ENCODE data around the gene IGSF5. TPM values are rescaled to one million over a fixed set of nuclear protein-coding genes. Genes with fewer than 3 reads are reported as not detected.

Gene IGSF5
- total RNA-seq, 3 donors from 2014 or later: 0.32 to 0.98 (median 0.73) TPM

GRCh38 chr21:39714331-39714730 is 30.7 kb upstream of the IGSF5 start:
- Histone ChIP-seq H3K27ac (no peak overlapping the region), H3K36me3 (no peaks in the 10 kb centered on the region), H3K4me3 (no peak overlapping the region), H3K9me3 (no peaks in the 10 kb centered on the region), H3K4me1 (no peaks in the 10 kb centered on the region), H3K27me3 (peaks cover 0 to 7% of the 10 kb centered on the region in 2 donors)
- intact Hi-C loops (cut with DNase I; ENCODE audit: low total_unique reads): loop anchor here (10.0 kb wide), 1 partner anchor 190 kb away; no protein-coding TSS in a partner anchor
- TF ChIP-seq POLR2A (IDR thresholded peaks at IDR 0.05) (no peak), CTCF (IDR thresholded peaks at IDR 0.05) (no peak), POLR2AphosphoS5 (IDR thresholded peaks at IDR 0.05) (no peak)
- no peak for DNase-seq (ENCODE audit: low spot score in 2 of 2)

- TF ChIP-seq CTCF (IDR thresholded peaks at IDR 0.05): peak; percentile 33 to 72 (median 52)
- TF ChIP-seq POLR2AphosphoS5 (IDR thresholded peaks at IDR 0.05): no peak
- Histone ChIP-seq H3K4me1 (no peaks in the 10 kb centered on the region), H3K9me3 (no peaks in the 10 kb centered on the region), H3K27me3 (no peaks in the 10 kb centered on the region), H3K36me3 (no peaks in the 10 kb centered on the region), H3K27ac (no peak overlapping the region), H3K4me3 (no peak overlapping the region)
- peak in 1 of 2 donors; percentile 30 for DNase-seq (ENCODE audit: low spot score in 2 of 2)
- intact Hi-C loops (cut with DNase I; ENCODE audit: low total_unique reads): loop anchor here (10.0 kb wide), 1 partner anchor 191 kb away; no protein-coding TSS in a partner anchor
Measured at GRCh38 chr21:39715804-39716397, 29.1 kb upstream of the IGSF5 start.

GRCh38 chr21:39720126-39720778 is 24.7 kb upstream of the IGSF5 start:
- no peak for TF ChIP-seq POLR2AphosphoS5 (IDR thresholded peaks at IDR 0.05)
- no peak for TF ChIP-seq POLR2A (IDR thresholded peaks at IDR 0.05)
- H3K9me3 ChIP-seq: no peaks in the 10 kb centered on the region
- no peaks in the 10 kb centered on the region for H3K4me1 ChIP-seq
- H3K4me3 ChIP-seq: no peak overlapping the region
- DNase-seq (ENCODE audit: low spot score in 2 of 2): no peak
- H3K27me3 ChIP-seq: no peaks in the 10 kb centered on the region
- intact Hi-C loops (cut with DNase I; ENCODE audit: low total_unique reads): no loop called here
- no peak overlapping the region for H3K27ac ChIP-seq
- H3K36me3 ChIP-seq: no peaks in the 10 kb centered on the region

- DNase-seq (ENCODE audit: low spot score in 2 of 2): no peak
- H3K27me3 ChIP-seq: no peaks in the 10 kb centered on the region
- H3K36me3 ChIP-seq: no peaks in the 10 kb centered on the region
- no peaks in the 10 kb centered on the region for H3K4me1 ChIP-seq
- TF ChIP-seq POLR2A (IDR thresholded peaks at IDR 0.05) (no peak), POLR2AphosphoS5 (IDR thresholded peaks at IDR 0.05) (no peak), CTCF (IDR thresholded peaks at IDR 0.05) (no peak)
- no peak overlapping the region for H3K4me3 ChIP-seq
- no peak overlapping the region for H3K27ac ChIP-seq
- no peaks in the 10 kb centered on the region for H3K9me3 ChIP-seq
- intact Hi-C loops (cut with DNase I; ENCODE audit: low total_unique reads): no loop called here
Measured at GRCh38 chr21:39721885-39722284, 23.1 kb upstream of the IGSF5 start.

- TF ChIP-seq POLR2A (IDR thresholded peaks at IDR 0.05): no peak
- TF ChIP-seq CTCF (IDR thresholded peaks at IDR 0.05): no peak
- no peak for TF ChIP-seq POLR2AphosphoS5 (IDR thresholded peaks at IDR 0.05)
- no peak overlapping the region for H3K27ac ChIP-seq
- no peak for DNase-seq (ENCODE audit: low spot score in 2 of 2)
- no peak overlapping the region for H3K4me3 ChIP-seq
- H3K4me1 ChIP-seq: no peaks in the 10 kb centered on the region
- H3K36me3 ChIP-seq: no peaks in the 10 kb centered on the region
- intact Hi-C loops (cut with DNase I; ENCODE audit: low total_unique reads): no loop called here
- H3K9me3 ChIP-seq: no peaks in the 10 kb centered on the region
- no peaks in the 10 kb centered on the region for H3K27me3 ChIP-seq
Measured at GRCh38 chr21:39724944-39725343, 20.0 kb upstream of the IGSF5 start.
